ENCODE data around the gene ARCN1.

Gene ARCN1

DNA sequence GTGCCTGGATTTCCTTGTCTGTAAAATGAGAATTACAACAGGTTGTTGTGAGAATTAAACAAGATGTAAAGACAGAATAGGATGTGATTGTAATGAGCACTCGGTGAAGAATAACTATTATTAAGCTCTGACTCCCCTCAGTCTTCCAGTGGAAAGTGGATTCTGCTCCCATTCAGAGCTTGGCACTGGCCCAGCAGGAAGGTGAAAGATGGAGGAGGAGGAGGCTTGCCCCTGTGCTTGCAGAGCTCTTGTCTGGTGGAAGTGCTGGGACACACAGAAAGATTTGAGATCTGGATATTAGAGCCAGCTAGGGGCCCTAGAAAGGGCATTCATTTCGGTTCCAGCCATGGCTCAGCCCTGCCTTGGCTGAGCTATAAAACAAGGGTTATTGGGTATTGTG lies 63.4 kb downstream of the ARCN1 start:
- no peak for DNase-seq (ENCODE audit: low read depth in 1 of 2, low spot score in 1 of 2)

- no peak for DNase-seq (ENCODE audit: low read depth in 1 of 2, low spot score in 1 of 2)
Observed at GRCh38 chr11:118636569-118637290, 64.5 kb downstream of the ARCN1 start.

- no peak for DNase-seq (ENCODE audit: low read depth in 1 of 2, low spot score in 1 of 2)
Observed at GRCh38 chr11:118638726-118639125, 66.5 kb downstream of the ARCN1 start.

DNA sequence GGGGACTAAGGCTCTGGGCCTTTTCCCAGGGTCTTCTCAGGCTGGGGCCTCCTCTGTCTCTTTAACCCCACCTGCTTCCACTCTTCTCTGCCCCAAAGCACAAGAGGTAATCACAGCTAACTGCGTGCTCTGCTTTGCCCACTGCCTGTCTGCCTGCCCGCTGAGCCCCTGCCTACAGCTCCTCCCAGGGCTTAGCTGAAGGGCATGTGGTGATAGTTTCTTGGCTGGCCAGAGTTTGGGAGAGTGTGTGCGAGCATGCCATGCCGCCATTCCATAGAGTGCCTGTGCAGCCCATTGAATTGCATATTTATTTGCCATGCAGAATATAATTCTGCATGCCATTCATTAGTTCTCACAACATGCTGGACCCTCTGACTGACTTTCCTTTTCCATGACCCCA lies 67.7 kb downstream of the ARCN1 start:
- DNase-seq (ENCODE audit: low read depth in 1 of 2, low spot score in 1 of 2), result no peak

DNA sequence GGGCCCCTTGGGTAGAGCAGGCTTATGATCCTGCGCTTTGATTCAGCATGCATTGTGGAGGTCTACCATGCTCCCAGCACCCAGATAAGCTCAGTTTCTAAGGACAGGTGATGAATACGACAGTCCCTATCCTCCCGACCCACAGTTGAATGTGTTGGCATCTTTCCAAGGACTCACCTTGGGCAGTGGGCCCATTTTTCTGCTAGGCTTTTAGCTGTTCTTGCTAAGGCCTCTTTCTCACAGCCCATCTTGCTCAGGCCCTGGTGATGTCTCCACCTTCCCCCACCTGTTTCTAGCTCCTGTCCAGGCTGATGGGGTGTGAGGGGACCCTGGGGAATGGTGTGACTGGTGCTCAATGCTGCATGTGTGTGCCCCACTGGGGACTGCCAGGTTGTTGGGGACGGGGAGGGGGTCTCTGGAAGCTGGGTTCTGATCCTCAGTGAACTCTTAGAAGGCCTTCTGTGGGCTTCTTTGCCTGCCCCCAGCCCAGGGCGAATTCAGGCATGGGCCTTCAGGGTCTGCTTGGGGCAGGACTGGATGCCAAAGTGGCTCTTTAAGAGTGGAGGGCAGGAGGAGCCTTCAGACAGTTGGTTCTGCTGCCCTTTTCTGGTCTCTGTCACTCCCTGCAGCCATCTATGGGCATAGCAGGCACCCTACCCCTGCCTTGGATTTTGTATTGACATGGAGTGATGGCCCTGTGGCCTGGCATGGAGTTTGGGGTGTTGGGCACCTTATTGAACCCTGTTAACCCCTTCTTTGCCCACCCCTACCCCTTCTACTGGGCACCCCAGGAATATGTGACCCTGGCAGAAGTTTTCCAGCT lies 68.3 kb downstream of the ARCN1 start:
- DNase-seq (ENCODE audit: low read depth in 1 of 2, low spot score in 1 of 2), result no peak

DNA sequence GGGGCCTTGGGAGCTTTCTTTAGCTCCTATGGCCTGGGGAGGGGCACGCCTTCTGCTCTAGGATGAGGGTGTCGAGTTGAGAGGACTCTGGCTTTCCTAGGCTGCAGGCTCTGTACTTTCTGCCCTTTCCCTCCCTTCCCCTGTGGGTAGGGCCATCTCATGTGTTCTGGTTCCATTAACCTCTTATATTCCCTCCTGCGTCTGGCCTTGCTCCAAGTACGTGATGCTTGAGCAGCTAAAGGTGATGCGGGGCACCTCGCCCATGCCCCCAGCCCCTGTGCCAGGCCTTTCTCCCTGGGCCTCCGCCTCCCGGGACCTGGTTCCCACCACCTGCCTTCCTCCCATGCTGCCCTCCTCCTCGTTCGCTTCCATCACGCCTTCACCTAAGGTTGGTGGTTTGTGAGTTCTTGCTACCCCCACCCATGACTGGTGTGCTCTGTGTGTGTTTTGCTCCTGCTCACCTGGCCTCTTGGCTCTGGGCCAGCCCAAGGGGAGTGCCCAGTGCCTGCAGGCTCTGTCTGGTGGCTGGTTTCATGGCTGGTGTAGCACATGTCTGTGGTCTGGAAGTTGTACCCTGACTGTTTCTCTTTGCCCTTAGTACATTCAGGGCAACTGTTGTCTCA lies 69.3 kb downstream of the ARCN1 start:
- DNase-seq (ENCODE audit: low read depth in 1 of 2, low spot score in 1 of 2), result no peak

DNA sequence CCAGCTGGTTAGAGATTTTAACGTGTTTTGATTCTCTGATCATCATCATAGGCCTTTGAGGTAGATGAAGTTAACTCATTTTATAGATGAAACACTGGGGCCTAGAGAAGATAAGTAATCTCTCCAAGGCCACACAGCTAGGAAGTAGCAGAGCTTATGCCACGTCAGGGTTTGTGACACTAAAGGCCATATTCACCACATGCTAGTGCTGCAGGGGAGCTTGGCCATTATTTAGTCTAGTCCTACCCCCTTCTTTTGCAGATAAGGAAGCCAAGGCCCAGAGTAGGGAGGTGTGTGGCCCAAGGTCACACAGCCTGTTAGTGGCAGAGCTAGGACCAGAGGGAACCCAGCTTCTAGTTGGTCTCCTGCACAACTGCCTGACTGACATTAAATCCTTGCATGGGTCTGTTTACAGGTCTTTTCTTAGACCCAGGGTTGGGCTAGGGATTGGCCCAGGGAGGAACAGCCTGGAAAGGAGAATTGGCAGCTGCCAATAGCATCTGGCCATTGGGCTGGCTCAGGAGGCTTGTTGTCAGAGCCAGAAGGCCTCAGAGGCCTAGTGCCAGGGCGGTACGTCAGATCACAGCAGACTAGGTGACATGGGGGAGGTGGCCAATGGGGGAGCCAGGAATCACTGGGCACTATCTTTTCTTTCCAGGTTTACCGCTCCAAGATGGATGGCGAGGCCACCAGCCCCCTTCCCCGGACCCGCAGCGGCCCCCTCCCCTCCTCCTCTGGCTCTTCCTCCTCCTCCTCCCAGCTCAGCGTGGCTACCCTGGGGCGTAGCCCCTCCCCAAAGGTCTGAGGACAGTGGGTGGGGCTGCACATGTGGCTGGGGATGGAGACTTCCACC lies 71.2 kb downstream of the ARCN1 start:
- DNase-seq (ENCODE audit: low read depth in 1 of 2, low spot score in 1 of 2), result no peak

GRCh38 chr11:118643995-118644345 lies 71.8 kb downstream of the ARCN1 start:
- DNase-seq (ENCODE audit: low read depth in 1 of 2, low spot score in 1 of 2), result no peak

GRCh38 chr11:118644496-118644895 lies 72.3 kb downstream of the ARCN1 start:
- no peak for DNase-seq (ENCODE audit: low read depth in 1 of 2, low spot score in 1 of 2)

DNA sequence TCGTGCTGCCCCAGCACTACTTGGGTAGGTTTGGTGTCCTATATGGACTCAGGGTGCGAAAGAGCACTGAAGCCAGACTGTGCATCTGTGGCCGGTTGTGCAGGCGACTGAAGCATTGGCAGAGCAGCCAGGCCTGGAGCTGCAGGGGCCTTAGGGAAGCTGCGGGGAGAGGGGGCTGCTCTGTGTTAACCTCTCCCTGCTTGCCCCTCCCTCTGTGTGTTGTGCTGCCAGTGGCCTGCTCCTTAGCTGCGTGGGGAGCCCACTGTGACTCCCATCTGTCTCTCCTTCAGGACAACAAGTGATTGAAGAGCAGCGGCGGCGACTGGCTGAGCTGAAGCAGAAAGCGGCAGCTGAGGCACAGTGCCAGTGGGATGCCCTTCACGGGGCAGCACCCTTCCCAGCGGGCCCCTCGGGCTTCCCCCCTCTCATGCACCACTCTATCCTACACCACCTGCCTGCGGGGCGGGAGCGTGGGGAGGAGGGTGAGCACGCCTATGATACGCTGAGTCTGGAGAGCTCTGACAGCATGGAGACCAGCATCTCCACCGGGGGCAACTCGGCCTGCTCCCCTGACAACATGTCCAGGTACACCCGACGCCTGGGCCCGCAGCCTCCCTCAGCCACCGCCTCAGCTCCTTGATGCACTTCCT lies 73.0 kb downstream of the ARCN1 start:
- DNase-seq (ENCODE audit: low read depth in 1 of 2, low spot score in 1 of 2), result no peak

DNA sequence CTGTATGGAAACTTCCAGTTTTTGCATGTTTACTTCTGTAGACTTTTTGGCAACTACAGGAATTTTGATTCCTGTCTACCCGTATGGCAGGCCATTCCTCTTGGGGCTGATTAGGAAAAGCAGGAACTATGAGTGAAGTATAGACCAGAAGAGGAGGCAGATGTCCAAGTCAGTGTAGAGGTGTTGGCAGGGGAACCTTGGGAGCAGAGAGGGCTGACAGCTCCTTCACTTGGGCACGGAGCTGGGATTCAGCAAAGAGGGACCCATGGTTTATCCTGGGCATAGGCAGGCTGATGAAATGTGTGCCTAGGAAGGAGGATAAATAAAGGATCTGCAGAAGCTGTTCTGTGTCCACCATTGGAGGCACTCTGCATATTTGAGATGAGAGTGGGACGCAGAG lies 74.2 kb downstream of the ARCN1 start:
- DNase-seq (ENCODE audit: low read depth in 1 of 2, low spot score in 1 of 2), result no peak

GRCh38 chr11:118648291-118648690 lies 76.1 kb downstream of the ARCN1 start:
- no peak for DNase-seq (ENCODE audit: low read depth in 1 of 2, low spot score in 1 of 2)

DNA sequence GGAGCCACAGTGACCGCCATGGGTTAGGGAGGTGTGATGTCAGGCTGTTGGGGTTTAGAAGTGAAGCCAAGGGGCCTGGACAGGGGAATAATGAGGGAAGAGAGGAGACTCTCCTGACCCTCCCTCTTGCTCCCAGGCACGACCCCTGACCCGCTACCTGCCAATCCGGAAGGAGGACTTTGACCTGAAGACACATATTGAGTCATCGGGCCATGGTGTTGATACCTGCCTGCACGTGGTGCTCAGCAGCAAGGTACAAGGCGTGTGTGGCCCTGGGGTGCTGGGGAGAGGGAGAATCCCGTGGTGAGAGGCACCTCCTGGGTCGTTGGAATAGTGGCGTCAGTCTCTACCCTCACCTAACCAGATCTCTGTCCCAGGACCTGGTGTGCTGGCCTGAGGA lies 77.7 kb downstream of the ARCN1 start:
- DNase-seq (ENCODE audit: low read depth in 1 of 2, low spot score in 1 of 2), result no peak

- no peak for DNase-seq (ENCODE audit: low read depth in 1 of 2, low spot score in 1 of 2)
Observed at GRCh38 chr11:118650366-118650765, 78.2 kb downstream of the ARCN1 start.

GRCh38 chr11:118651820-118652219 lies 79.6 kb downstream of the ARCN1 start:
- no peak for DNase-seq (ENCODE audit: low read depth in 1 of 2, low spot score in 1 of 2)

Measured in activated CD4-positive, alpha-beta T cell treated with anti-CD3 and anti-CD28 coated beads, Interleukin-2, amount 50 U/mL, for 24 hours (primary cell).